Ascending aorta (tissue), 2 donors: ENCODE results near the gene PLA2G2C. TPM values are rescaled to one million over a fixed set of nuclear protein-coding genes. Genes with fewer than 3 reads are reported as not detected.

Source experiments
- DNase-seq, 2 donors: peaks; one replicate each; pipeline ENCODE4 v3.0.0-alpha.2; 2019; ENCODE audit warnings: low spot score in 2 of 2
- H3K27ac ChIP-seq, 2 donors: fragments of 200-600 bp; sonication (generic); one replicate each; pipeline ENCODE4 v1.5.1; 2016 to 2017; ENCODE audit warnings: mild to moderate bottlenecking in 1 of 2
- H3K27me3 ChIP-seq: fragments of 200-600 bp; sonication (generic); one replicate; pipeline ENCODE4 v1.5.1; 2017
- H3K36me3 ChIP-seq, 2 donors: fragments of 200-600 bp; sonication (generic); one replicate each; pipeline ENCODE4 v1.5.1; 2016
- H3K4me1 ChIP-seq, 2 donors: fragments of 200-600 bp; sonication (generic); one replicate each; pipeline ENCODE4 v1.5.1; 2016 to 2017; ENCODE audit warnings: mild to moderate bottlenecking in 1 of 2
- H3K4me3 ChIP-seq, 2 donors: fragments of 200-600 bp; sonication (generic); one replicate each; pipeline ENCODE4 v1.5.1; 2016 to 2017; ENCODE audit warnings: mild to moderate bottlenecking in 1 of 2
- H3K9me3 ChIP-seq, 2 donors: fragments of 200-600 bp; sonication (generic); one replicate each; pipeline ENCODE4 v1.5.1; 2016
- CTCF ChIP-seq, 3 experiments: fragments of 200-600 bp in 2 of 3; fragments of 450-650 bp in 1 of 3; sonication (generic) in 2 of 3; IDR thresholded peaks; one replicate each; pipeline ENCODE4 v1.5.1; 2016 to 2019; ENCODE audit warnings: antibody characterized with exemption in 3 of 3, mild to moderate bottlenecking in 1 of 3, moderate library complexity in 1 of 3
- intact Hi-C: fragments of 100-400 bp; cut with DNase I; formaldehyde crosslinking; loops from one replicate; pipeline ENCODE4 v1.15.1; 2023
- total RNA-seq: library from RNA; depleted of rRNA; stranded (reverse); fragments of >200 nt; gene quantifications from one replicate; pipeline ENCODE4 v1.1.0, GENCODE V29; 2016

The PLA2G2C gene
- total RNA-seq, 1 donor from 2014 or later, result not detected

- no peak for DNase-seq
- Histone ChIP-seq H3K4me1 (no peaks in the 10 kb centered on the region), H3K4me3 (no peak overlapping the region), H3K27me3 (no peaks in the 10 kb centered on the region), H3K9me3 (peaks cover 16 to 35% of the 10 kb centered on the region in 2 donors), H3K36me3 (no peaks in the 10 kb centered on the region), H3K27ac (no peak overlapping the region)
- TF ChIP-seq CTCF (IDR thresholded peaks at IDR 0.05), result no peak
- intact Hi-C loops, result no loop called here
Measured at GRCh38 chr1:20158358-20159070, 27.8 kb downstream of the PLA2G2C start.

GRCh38 chr1:20154301-20154831 lies 32.0 kb downstream of the PLA2G2C start:
- H3K36me3 ChIP-seq, result no peaks in the 10 kb centered on the region
- DNase-seq, result no peak
- H3K27ac ChIP-seq, result no peak overlapping the region
- H3K4me3 ChIP-seq, result no peak overlapping the region
- intact Hi-C loops, result loop anchor here (5.0 kb wide), 2 partner anchors 338 to 492 kb away; partner anchors contain the start of gene HTR6
- no peak for TF ChIP-seq CTCF (IDR thresholded peaks at IDR 0.05)
- H3K9me3 ChIP-seq, result peaks cover 0 to 4% of the 10 kb centered on the region in 2 donors
- H3K4me1 ChIP-seq, result peaks cover 0 to 4% of the 10 kb centered on the region in 2 donors
- no peaks in the 10 kb centered on the region for H3K27me3 ChIP-seq

GRCh38 chr1:20153000-20153418 lies 33.3 kb downstream of the PLA2G2C start:
- no peaks in the 10 kb centered on the region for H3K9me3 ChIP-seq
- peaks cover 0 to 4% of the 10 kb centered on the region in 2 donors for H3K4me1 ChIP-seq
- H3K27me3 ChIP-seq, result no peaks in the 10 kb centered on the region
- peak in 1 of 2 donors; percentile 71 for DNase-seq
- no peak overlapping the region for H3K4me3 ChIP-seq
- TF ChIP-seq CTCF (IDR thresholded peaks at IDR 0.05), result no peak
- no peaks in the 10 kb centered on the region for H3K36me3 ChIP-seq
- no peak overlapping the region for H3K27ac ChIP-seq
- intact Hi-C loops, result loop anchor here (1.0 to 5.0 kb wide), 4 partner anchors 178 to 491 kb away; partner anchors contain the start of gene HTR6

GRCh38 chr1:20152599-20152930 lies 33.8 kb downstream of the PLA2G2C start:
- intact Hi-C loops, result loop anchor here (1.0 to 5.0 kb wide), 4 partner anchors 177 to 490 kb away; partner anchors contain the start of gene HTR6
- H3K27ac ChIP-seq, result no peak overlapping the region

GRCh38 chr1:20151906-20152598 lies 34.3 kb downstream of the PLA2G2C start:
- peak; percentile 88 to 96 (median 93) for TF ChIP-seq CTCF (IDR thresholded peaks at IDR 0.05)
- intact Hi-C loops, result loop anchor here (1.0 to 5.0 kb wide), 4 partner anchors 177 to 490 kb away; partner anchors contain the start of gene HTR6
- no peaks in the 10 kb centered on the region for H3K27me3 ChIP-seq
- peak in 1 of 2 donors; percentile 87 for DNase-seq
- H3K4me3 ChIP-seq, result peak overlapping the region; percentile 44 to 49
- no peaks in the 10 kb centered on the region for H3K9me3 ChIP-seq
- H3K36me3 ChIP-seq, result no peaks in the 10 kb centered on the region
- no peak overlapping the region for H3K27ac ChIP-seq
- peaks cover 0 to 4% of the 10 kb centered on the region in 2 donors for H3K4me1 ChIP-seq

More at GRCh38 chr1:20152599-20152930, 33.8 kb downstream of the PLA2G2C start:
- no peak for TF ChIP-seq CTCF (IDR thresholded peaks at IDR 0.05)
- Histone ChIP-seq H3K9me3 (no peaks in the 10 kb centered on the region), H3K4me1 (peaks cover 0 to 4% of the 10 kb centered on the region in 2 donors), H3K36me3 (no peaks in the 10 kb centered on the region), H3K27me3 (no peaks in the 10 kb centered on the region), H3K4me3 (peak overlapping the region in 1 of 2 donors; percentile 44)
- DNase-seq, result no peak
